Measurements from ENCODE around the gene PKD2L1. TPM values are rescaled to one million over a fixed set of nuclear protein-coding genes. Genes with fewer than 3 reads are reported as not detected.

PKD2L1 gene
- total and polyA plus RNA-seq, 9 of the 15 experiments (the other 6 are each of a cell fraction or from before 2014, with no cell fraction given), result not detected

DNA sequence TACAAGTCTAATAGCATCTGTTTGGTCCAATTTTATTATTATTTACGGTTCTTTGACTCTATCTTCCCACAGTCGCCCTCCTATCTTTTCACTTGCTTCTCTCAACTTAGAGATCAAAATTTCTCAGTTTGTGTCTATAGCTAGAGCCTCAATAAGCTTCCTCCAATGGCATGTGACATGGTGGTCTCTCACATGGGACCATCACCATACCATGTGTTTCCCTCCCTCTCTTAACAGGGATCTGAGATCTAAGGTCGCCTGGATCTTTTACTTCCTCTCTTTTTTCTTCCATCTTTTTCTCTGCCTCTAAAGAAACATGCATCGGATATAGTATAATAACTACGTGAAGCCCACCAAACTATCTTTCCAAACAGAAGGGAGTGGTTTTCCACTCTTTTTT, 1.8 kb downstream of the PKD2L1 start:
- 0% methylated on average over 3 of the region's 5 CpGs for WGBS (ENCODE audit: insufficient coverage, low coverage, missing lambda C conversion rate)
- Histone ChIP-seq H3K4me2 (ENCODE audit: insufficient read depth, low read length) (no peak overlapping the region), H3K27ac (ENCODE audit: extremely low read depth, low read depth, low read length) (no peak overlapping the region), H3K9ac (ENCODE audit: insufficient read depth in 1 of 2, low read depth in 2 of 2, low read length in 2 of 2) (no peak overlapping the region), H4K20me1 (replicated peaks; ENCODE audit: control insufficient read depth, insufficient read depth, low read length) (no peaks in the 10 kb centered on the region), H3K4me1 (replicated peaks in 1 of 2; ENCODE audit: control insufficient read depth in 2 of 2, insufficient read depth in 2 of 2, low read length in 2 of 2) (no peaks in the 10 kb centered on the region), H3K9me3 (replicated peaks; ENCODE audit: control insufficient read depth, insufficient read depth, low read depth, low read length) (no peaks in the 10 kb centered on the region), H3K36me3 (ENCODE audit: control insufficient read depth, insufficient read depth, low read length) (no peaks in the 10 kb centered on the region), H2AFZ (ENCODE audit: low read depth, low read length) (no peak overlapping the region), H3K4me3 (no peak overlapping the region), H3K79me2 (ENCODE audit: control insufficient read depth, insufficient read depth, low read length) (no peaks in the 10 kb centered on the region), H3K27me3 (ENCODE audit: control insufficient read depth in 2 of 2, insufficient read depth in 2 of 2, low read length in 2 of 2) (peaks cover 6 to 38% of the 10 kb centered on the region in 2 experiments; a peak in 4 of 5 replicates), H3K9me1 (ENCODE audit: control insufficient read depth, insufficient read depth, low read length) (no peaks in the 10 kb centered on the region)
- intact Hi-C loops (cut with micrococcal nuclease) (no loop called here), in situ Hi-C loops (cut with MboI) (loop anchor here (25.0 kb wide), 1 partner anchor 559 kb away; no protein-coding TSS in a partner anchor)
- ChIA-PET CTCF (ENCODE audit: low intra/inter-chr PET ratio) (no interaction called here), POLR2A (no interaction called here)
- ATAC-seq (no peak), FAIRE-seq (no peak), DNase-seq (ENCODE audit: extremely low read depth in 1 of 4, low spot score in 3 of 4) (no peak)
- no TSS peak for BruUV-seq (replicated peaks)
- TF ChIP-seq, protein P1, sequence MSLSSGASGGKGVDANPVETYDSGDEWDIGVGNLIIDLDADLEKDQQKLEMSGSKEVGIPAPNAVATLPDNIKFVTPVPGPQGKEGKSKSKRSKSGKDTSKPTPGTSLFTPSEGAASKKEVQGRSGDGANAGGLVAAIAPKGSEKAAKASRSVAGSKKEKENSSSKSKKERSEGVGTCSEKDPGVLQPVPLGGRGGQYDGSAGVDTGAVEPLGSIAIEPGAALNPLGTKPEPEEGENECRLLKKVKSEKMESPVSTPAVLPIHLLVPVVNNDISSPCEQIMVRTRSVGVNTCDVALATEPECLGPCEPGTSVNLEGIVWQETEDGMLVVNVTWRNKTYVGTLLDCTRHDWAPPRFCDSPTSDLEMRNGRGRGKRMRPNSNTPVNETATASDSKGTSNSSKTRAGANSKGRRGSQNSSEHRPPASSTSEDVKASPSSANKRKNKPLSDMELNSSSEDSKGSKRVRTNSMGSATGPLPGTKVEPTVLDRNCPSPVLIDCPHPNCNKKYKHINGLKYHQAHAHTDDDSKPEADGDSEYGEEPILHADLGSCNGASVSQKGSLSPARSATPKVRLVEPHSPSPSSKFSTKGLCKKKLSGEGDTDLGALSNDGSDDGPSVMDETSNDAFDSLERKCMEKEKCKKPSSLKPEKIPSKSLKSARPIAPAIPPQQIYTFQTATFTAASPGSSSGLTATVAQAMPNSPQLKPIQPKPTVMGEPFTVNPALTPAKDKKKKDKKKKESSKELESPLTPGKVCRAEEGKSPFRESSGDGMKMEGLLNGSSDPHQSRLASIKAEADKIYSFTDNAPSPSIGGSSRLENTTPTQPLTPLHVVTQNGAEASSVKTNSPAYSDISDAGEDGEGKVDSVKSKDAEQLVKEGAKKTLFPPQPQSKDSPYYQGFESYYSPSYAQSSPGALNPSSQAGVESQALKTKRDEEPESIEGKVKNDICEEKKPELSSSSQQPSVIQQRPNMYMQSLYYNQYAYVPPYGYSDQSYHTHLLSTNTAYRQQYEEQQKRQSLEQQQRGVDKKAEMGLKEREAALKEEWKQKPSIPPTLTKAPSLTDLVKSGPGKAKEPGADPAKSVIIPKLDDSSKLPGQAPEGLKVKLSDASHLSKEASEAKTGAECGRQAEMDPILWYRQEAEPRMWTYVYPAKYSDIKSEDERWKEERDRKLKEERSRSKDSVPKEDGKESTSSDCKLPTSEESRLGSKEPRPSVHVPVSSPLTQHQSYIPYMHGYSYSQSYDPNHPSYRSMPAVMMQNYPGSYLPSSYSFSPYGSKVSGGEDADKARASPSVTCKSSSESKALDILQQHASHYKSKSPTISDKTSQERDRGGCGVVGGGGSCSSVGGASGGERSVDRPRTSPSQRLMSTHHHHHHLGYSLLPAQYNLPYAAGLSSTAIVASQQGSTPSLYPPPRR (CRISPR knock-in tag; IDR thresholded peaks at IDR 0.05; ENCODE audit: borderline replicate concordance), result no peak
